MM.1S (cell line): ENCODE results near the gene IGF1R.

Source experiments
- DNase-seq: peaks from one replicate; pipeline ENCODE4 v3.0.0-alpha.2; 2015
- H2AFZ ChIP-seq: fragments of 300-600 bp; sonication (generic); 2 replicates; pipeline ENCODE4 v1.6.0; 2016; ENCODE audit warnings: antibody characterized with exemption, low read length
- H3F3A ChIP-seq: fragments of 300-600 bp; sonication (generic); 2 replicates; pipeline ENCODE4 v1.6.1; 2016; ENCODE audit warnings: mild to moderate bottlenecking, antibody characterized with exemption, low read length, moderate library complexity, mixed read lengths; ENCODE audit not compliant: insufficient read depth
- H3K27ac ChIP-seq: fragments of 300-600 bp; sonication (generic); 2 replicates; pipeline ENCODE4 v1.5.1; 2016; ENCODE audit warnings: mild to moderate bottlenecking, low read length
- H3K27me3 ChIP-seq: fragments of 300-600 bp; sonication (generic); replicated peaks from 2 replicates; pipeline ENCODE4 v1.6.0; 2016; ENCODE audit warnings: low read length; ENCODE audit not compliant: insufficient read depth
- H3K36me3 ChIP-seq: fragments of 300-600 bp; sonication (generic); replicated peaks from 2 replicates; pipeline ENCODE4 v1.6.1; 2016; ENCODE audit warnings: mild to moderate bottlenecking, low read length, mixed read lengths; ENCODE audit not compliant: insufficient read depth
- H3K4me1 ChIP-seq: fragments of 300-600 bp; sonication (generic); 2 replicates; pipeline ENCODE4 v1.6.1; 2016; ENCODE audit warnings: low read length, mixed read lengths
- H3K4me2 ChIP-seq: fragments of 300-600 bp; sonication (generic); 2 replicates; pipeline ENCODE4 v1.6.0; 2016; ENCODE audit warnings: low read depth, low read length
- H3K4me3 ChIP-seq: fragments of 300-600 bp; sonication (generic); 2 replicates; pipeline ENCODE4 v1.5.1; 2016; ENCODE audit warnings: low read length, mixed read lengths
- H3K79me2 ChIP-seq: fragments of 300-600 bp; sonication (generic); 2 replicates; pipeline ENCODE4 v1.6.1; 2016; ENCODE audit warnings: mixed run types, low read length, mixed read lengths
- H3K9ac ChIP-seq: fragments of 300-600 bp; sonication (generic); 2 replicates; pipeline ENCODE4 v1.6.1; 2016; ENCODE audit warnings: low read length, mixed read lengths
- H3K9me2 ChIP-seq: fragments of 300-600 bp; sonication (generic); replicated peaks from 2 replicates; pipeline ENCODE4 v1.6.1; 2016; ENCODE audit warnings: mild to moderate bottlenecking, low read length, mixed read lengths; ENCODE audit not compliant: insufficient read depth
- H3K9me3 ChIP-seq: fragments of 300-600 bp; sonication (generic); replicated peaks from 2 replicates; pipeline ENCODE4 v1.6.1; 2016; ENCODE audit warnings: mild to moderate bottlenecking, low read length, mixed read lengths; ENCODE audit not compliant: insufficient read depth
- H4K20me1 ChIP-seq: fragments of 300-600 bp; sonication (generic); 2 replicates; pipeline ENCODE4 v1.6.1; 2016; ENCODE audit warnings: mild to moderate bottlenecking, low read length, moderate library complexity, mixed read lengths; ENCODE audit not compliant: insufficient read depth
- CTCF ChIP-seq: fragments of 300-600 bp; sonication (generic); IDR thresholded peaks from 2 replicates; pipeline ENCODE4 v1.5.1; 2016; ENCODE audit warnings: antibody characterized with exemption, low read length, mixed read lengths
- EZH2 ChIP-seq: fragments of 300-600 bp; sonication (generic); optimal IDR thresholded peaks from 2 replicates; pipeline ENCODE3; 2017; ENCODE audit warnings: low read depth, mild to moderate bottlenecking, antibody characterized with exemption, low read length, mixed read lengths
- EZH2phosphoT487 ChIP-seq: fragments of 300-600 bp; sonication (generic); IDR thresholded peaks from 2 replicates; pipeline ENCODE4 v1.6.1; 2018; ENCODE audit warnings: antibody characterized with exemption, low read length

Gene IGF1R

GRCh38 chr15:98958076-98958475 is 309.7 kb downstream of the IGF1R start:
- no peak for TF ChIP-seq CTCF
- TF ChIP-seq EZH2phosphoT487: no peak
- TF ChIP-seq EZH2: no peak
- DNase-seq: no peak
- Histone ChIP-seq H3K9ac (no peak overlapping the region), H3K4me2 (no peak overlapping the region), H3K9me2 (no peaks in the 10 kb centered on the region), H3K79me2 (no peaks in the 10 kb centered on the region), H3K9me3 (no peaks in the 10 kb centered on the region), H3K27ac (no peak overlapping the region), H3K27me3 (no peaks in the 10 kb centered on the region), H3F3A (peaks cover under 1% of the 10 kb centered on the region; the same call in 1 of the 2 replicates), H3K36me3 (0 out of 2 replicates have a peak, but pooled peaks cover 5% of the 10 kb centered on the region), H4K20me1 (no peaks in the 10 kb centered on the region), H3K4me3 (no peak overlapping the region), H3K4me1 (peaks cover 6% of the 10 kb centered on the region), H2AFZ (no peak overlapping the region)

- TF ChIP-seq CTCF (no peak), EZH2 (no peak), EZH2phosphoT487 (no peak)
- H3K36me3 ChIP-seq: 0 out of 2 replicates have a peak, but pooled peaks cover 5% of the 10 kb centered on the region
- no peaks in the 10 kb centered on the region for H4K20me1 ChIP-seq
- H3K4me1 ChIP-seq: no peaks in the 10 kb centered on the region
- no peaks in the 10 kb centered on the region for H3K27me3 ChIP-seq
- H3K27ac ChIP-seq: no peak overlapping the region
- H3K9me2 ChIP-seq: no peaks in the 10 kb centered on the region
- DNase-seq: no peak
- no peaks in the 10 kb centered on the region for H3K9me3 ChIP-seq
- no peaks in the 10 kb centered on the region for H3K79me2 ChIP-seq
- no peak overlapping the region for H2AFZ ChIP-seq
- no peaks in the 10 kb centered on the region for H3F3A ChIP-seq
- H3K9ac ChIP-seq: no peak overlapping the region
- no peak overlapping the region for H3K4me3 ChIP-seq
- H3K4me2 ChIP-seq: no peak overlapping the region
Observed at GRCh38 chr15:98958918-98959639, 310.7 kb downstream of the IGF1R start.

GRCh38 chr15:98959640-98960007 is 311.3 kb downstream of the IGF1R start:
- no peaks in the 10 kb centered on the region for H3K9me2 ChIP-seq
- H3K9ac ChIP-seq: no peak overlapping the region
- no peak overlapping the region for H3K4me3 ChIP-seq
- H3F3A ChIP-seq: no peaks in the 10 kb centered on the region
- no peaks in the 10 kb centered on the region for H3K4me1 ChIP-seq
- no peak overlapping the region for H2AFZ ChIP-seq
- no peaks in the 10 kb centered on the region for H4K20me1 ChIP-seq
- 0 out of 2 replicates have a peak, but pooled peaks cover 5% of the 10 kb centered on the region for H3K36me3 ChIP-seq
- H3K27ac ChIP-seq: no peak overlapping the region
- no peak for TF ChIP-seq EZH2
- no peak for TF ChIP-seq CTCF
- no peak for TF ChIP-seq EZH2phosphoT487
- no peaks in the 10 kb centered on the region for H3K27me3 ChIP-seq
- DNase-seq: no peak
- no peaks in the 10 kb centered on the region for H3K79me2 ChIP-seq
- H3K9me3 ChIP-seq: no peaks in the 10 kb centered on the region
- H3K4me2 ChIP-seq: no peak overlapping the region
